Stimulated activated CD8-positive, alpha-beta memory T cell treated with anti-CD3 and anti-CD28 coated beads, Interleukin-7, amount 100 ng/mL, for 24 hours (primary cell): ENCODE measurements around the gene ESR1.

Source experiments
- DNase-seq: peaks from one replicate; pipeline ENCODE4 v3.0.0-alpha.2; 2020; ENCODE audit warnings: low read depth

The ESR1 gene

GRCh38 chr6:151807513-151808370 is at the start of gene ESR1:
TSS of gene ESR1 (plus strand) at chr6:151807682. CDS start at chr6:151807913, 231 bp downstream.
- DNase-seq = no peak

GRCh38 chr6:151760486-151760885 is 47.0 kb upstream of the ESR1 start:
- DNase-seq = no peak

- DNase-seq = no peak
Observed at GRCh38 chr6:151761851-151762250, 45.6 kb upstream of the ESR1 start.

GRCh38 chr6:151762817-151763216 is 44.7 kb upstream of the ESR1 start:
- no peak for DNase-seq

GRCh38 chr6:151763303-151763702 is 44.2 kb upstream of the ESR1 start:
- no peak for DNase-seq

- peak; percentile 7 for DNase-seq
Observed at GRCh38 chr6:151763938-151764680, 43.4 kb upstream of the ESR1 start.

- no peak for DNase-seq
Observed at GRCh38 chr6:151765444-151765886, 42.0 kb upstream of the ESR1 start.

GRCh38 chr6:151772446-151772845 is 35.0 kb upstream of the ESR1 start:
- DNase-seq = no peak

GRCh38 chr6:151773382-151773781 is 34.1 kb upstream of the ESR1 start:
- DNase-seq = no peak

- no peak for DNase-seq
Observed at GRCh38 chr6:151782560-151782959, 24.9 kb upstream of the ESR1 start.

- DNase-seq = no peak
Observed at GRCh38 chr6:151783692-151784091, 23.8 kb upstream of the ESR1 start.

GRCh38 chr6:151784441-151785214 is 22.9 kb upstream of the ESR1 start:
- no peak for DNase-seq

- no peak for DNase-seq
Observed at GRCh38 chr6:151796842-151797530, 10.5 kb upstream of the ESR1 start.

- DNase-seq = no peak
Observed at GRCh38 chr6:151803743-151804142, 3.7 kb upstream of the ESR1 start.

GRCh38 chr6:151804585-151805285 is 2.7 kb upstream of the ESR1 start:
- DNase-seq = no peak

- DNase-seq = no peak
Observed at GRCh38 chr6:151805286-151805840, 2.1 kb upstream of the ESR1 start.

- DNase-seq = no peak
Observed at GRCh38 chr6:151806757-151807512, 547 bp upstream of the ESR1 start.

GRCh38 chr6:151808371-151809241 is 1.1 kb downstream of the ESR1 start:
- no peak for DNase-seq

- DNase-seq = no peak
Observed at GRCh38 chr6:151811081-151811480, 3.6 kb downstream of the ESR1 start.
